Upper lobe of right lung (tissue), 1 donor: ENCODE results near the gene UBQLN1. TPM values are rescaled to one million over a fixed set of nuclear protein-coding genes. Genes with fewer than 3 reads are reported as not detected.

Experiments
- ATAC-seq: fragments of 200-7000 bp; cut with Tn5 transposase; one replicate; pipeline ENCODE4 v1.9.1; 2020; ENCODE audit warnings: mild to moderate bottlenecking, moderate library complexity
- DNase-seq: peaks from one replicate; pipeline ENCODE4 v3.0.0-alpha.2; 2020
- H3K27ac ChIP-seq: fragments of 200-600 bp; one replicate; pipeline ENCODE4 v1.8.0; 2022
- H3K27me3 ChIP-seq: fragments of 200-600 bp; one replicate; pipeline ENCODE4 v1.8.0; 2022; ENCODE audit warnings: mild to moderate bottlenecking
- H3K36me3 ChIP-seq: fragments of 200-600 bp; one replicate; pipeline ENCODE4 v1.8.0; 2022
- H3K4me1 ChIP-seq: fragments of 200-600 bp; one replicate; pipeline ENCODE4 v1.8.0; 2022
- H3K4me3 ChIP-seq: fragments of 200-600 bp; one replicate; pipeline ENCODE4 v1.8.0; 2022; ENCODE audit warnings: mild to moderate bottlenecking
- H3K9me3 ChIP-seq: fragments of 200-600 bp; one replicate; pipeline ENCODE4 v1.8.0; 2022
- CTCF ChIP-seq: fragments of 200-600 bp; IDR thresholded peaks from one replicate; pipeline ENCODE4 v1.8.0; 2022; ENCODE audit warnings: antibody characterized with exemption
- intact Hi-C: fragments of 100-400 bp; cut with DNase I; formaldehyde crosslinking; loops from one replicate; pipeline ENCODE4 v1.11.0; 2022
- total RNA-seq: library from RNA; stranded (reverse); fragmentation: NEBNext Ultra II Directional; extraction: Animal tissue kit (Norgen Biotek cat#: 25700); gene quantifications from one replicate; pipeline ENCODE4 v1.2.1, GENCODE V29; 2021
- donor health status: DM: no; HTN: yes; CAD: no; lungs with severe emphysema.

UBQLN1 gene
- total RNA-seq, 1 donor from 2014 or later: 93.7 TPM

DNA sequence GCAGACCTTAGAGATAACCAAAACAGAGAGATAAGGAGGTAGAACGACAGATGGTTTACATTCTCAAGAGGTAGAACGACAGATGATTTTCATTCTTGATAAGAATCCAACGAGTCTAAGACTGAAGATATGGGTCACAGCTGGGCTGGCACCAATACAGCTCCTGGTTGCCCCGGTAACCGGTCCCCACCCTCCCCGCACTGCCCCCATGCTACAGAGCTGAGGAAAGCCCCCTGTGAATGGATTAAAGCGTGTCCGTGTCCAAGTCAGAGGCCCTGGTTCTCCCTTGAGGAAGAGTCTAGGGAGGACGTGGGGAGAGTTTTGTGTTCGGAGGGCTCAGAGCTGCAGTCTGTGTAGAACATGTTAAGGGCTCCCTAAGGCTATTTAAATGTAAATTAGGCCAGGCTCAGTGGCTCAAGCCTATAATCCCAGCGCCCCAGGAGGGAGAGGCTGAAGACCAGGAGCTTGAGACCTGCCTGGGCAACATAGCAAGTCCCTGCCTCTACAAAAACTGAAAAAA, 76.8 kb downstream of the UBQLN1 start:
- DNase-seq (no peak), ATAC-seq (peak; percentile 35)
- intact Hi-C loops: no loop called here
- no peaks in the 10 kb centered on the region for H3K27me3 ChIP-seq
- H3K9me3 ChIP-seq: no peaks in the 10 kb centered on the region
- no peak overlapping the region for H3K27ac ChIP-seq
- H3K4me3 ChIP-seq: no peak overlapping the region
- peaks cover 16% of the 10 kb centered on the region for H3K36me3 ChIP-seq
- H3K4me1 ChIP-seq: no peaks in the 10 kb centered on the region
- TF ChIP-seq CTCF: no peak

DNA sequence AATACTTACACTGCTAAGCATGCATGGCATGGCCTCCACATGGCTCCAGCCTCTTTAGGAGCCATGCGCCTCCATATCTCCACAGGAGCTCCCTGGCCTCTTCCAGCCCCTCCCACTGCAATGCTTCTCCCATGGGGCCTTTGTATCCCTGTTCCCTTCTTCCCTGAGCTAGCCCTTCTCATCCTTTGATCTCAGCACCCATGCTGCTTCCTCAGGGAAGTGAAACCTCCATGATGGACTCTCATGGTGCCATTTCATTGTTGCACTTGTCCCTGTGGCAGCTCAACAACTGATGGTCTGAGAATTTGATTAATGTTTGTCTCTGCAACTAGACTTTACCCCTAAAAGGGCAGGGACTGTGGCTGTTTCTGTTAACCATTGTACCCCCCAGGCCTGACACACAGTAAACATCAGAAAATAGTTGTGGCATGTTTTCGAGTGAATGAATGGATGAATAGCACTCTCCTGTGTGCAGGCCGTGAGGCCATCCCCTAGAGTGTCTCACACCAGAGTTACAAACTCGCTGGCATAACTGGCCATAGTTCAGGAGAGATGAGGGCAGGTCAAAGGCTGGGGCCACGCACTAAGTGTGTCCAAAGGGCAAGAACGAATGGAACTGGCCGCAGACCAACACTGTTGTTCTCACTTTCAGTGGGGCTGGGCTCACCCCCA, 78.2 kb downstream of the UBQLN1 start:
- H3K27ac ChIP-seq: no peak overlapping the region
- no peak overlapping the region for H3K4me3 ChIP-seq
- H3K9me3 ChIP-seq: no peaks in the 10 kb centered on the region
- H3K27me3 ChIP-seq: no peaks in the 10 kb centered on the region
- no peaks in the 10 kb centered on the region for H3K4me1 ChIP-seq
- intact Hi-C loops: no loop called here
- H3K36me3 ChIP-seq: peaks cover 16% of the 10 kb centered on the region
- no peak for TF ChIP-seq CTCF
- ATAC-seq (no peak), DNase-seq (no peak)

- ATAC-seq (no peak), DNase-seq (no peak)
- no peak overlapping the region for H3K4me3 ChIP-seq
- H3K4me1 ChIP-seq: peaks cover 9% of the 10 kb centered on the region
- no peaks in the 10 kb centered on the region for H3K27me3 ChIP-seq
- TF ChIP-seq CTCF: no peak
- H3K36me3 ChIP-seq: peaks cover 16% of the 10 kb centered on the region
- no peak overlapping the region for H3K27ac ChIP-seq
- intact Hi-C loops: no loop called here
- H3K9me3 ChIP-seq: no peaks in the 10 kb centered on the region
These were observed 79.2 kb downstream of the UBQLN1 start for GRCh38 chr9:83628540-83628939.

DNA sequence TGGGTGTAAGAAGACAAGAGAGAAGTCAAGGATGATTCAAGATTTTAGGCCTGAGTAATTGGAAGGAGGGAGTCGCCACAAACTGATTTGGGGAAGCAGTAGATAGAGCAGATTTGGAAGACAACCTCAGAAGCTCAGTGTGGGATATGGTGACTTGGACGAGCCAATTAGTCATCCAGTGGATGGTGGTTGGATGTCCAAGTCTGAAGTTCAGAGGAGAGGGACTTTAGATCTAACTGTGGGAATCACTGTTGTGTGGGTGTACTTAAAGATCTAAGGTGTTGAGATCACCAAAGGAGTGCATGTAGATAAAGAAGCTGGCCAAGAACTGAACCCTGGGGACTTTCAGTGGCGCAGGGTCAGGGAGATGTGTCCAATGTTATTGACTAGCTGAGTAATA, 82.6 kb downstream of the UBQLN1 start:
- no peaks in the 10 kb centered on the region for H3K27me3 ChIP-seq
- intact Hi-C loops: no loop called here
- TF ChIP-seq CTCF: no peak

DNA sequence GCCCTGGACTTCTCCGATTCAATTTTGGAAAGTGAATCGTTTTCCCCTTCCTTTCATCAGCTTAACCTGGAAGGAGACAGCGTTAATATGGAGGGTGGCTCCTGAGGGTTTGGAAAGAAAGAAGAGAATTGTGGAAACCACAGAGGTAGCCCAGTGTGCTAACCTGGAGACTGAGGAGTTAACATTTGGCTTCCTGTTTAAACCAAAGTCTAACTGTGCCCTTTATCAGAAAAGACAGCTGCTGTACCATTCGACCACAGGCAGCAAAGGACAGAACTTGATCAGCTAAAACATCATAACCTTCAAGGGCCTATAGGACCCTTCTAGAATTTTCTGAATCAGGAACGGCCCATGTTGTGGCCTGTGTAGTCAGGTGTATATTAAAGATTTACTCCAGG, 84.1 kb downstream of the UBQLN1 start:
- H3K27ac ChIP-seq: peak overlapping the region; percentile 96
- peaks cover 9% of the 10 kb centered on the region for H3K4me1 ChIP-seq
- peaks cover 16% of the 10 kb centered on the region for H3K36me3 ChIP-seq
- no peaks in the 10 kb centered on the region for H3K27me3 ChIP-seq
- intact Hi-C loops: no loop called here
- DNase-seq: no peak
- no peaks in the 10 kb centered on the region for H3K9me3 ChIP-seq
- H3K4me3 ChIP-seq: peak overlapping the region; percentile 72
- TF ChIP-seq CTCF: no peak
- ATAC-seq: peak; percentile 2

More for the DNA sequence above, 82.6 kb downstream of the UBQLN1 start:
- ATAC-seq (no peak), DNase-seq (no peak)
- no peaks in the 10 kb centered on the region for H3K9me3 ChIP-seq
- no peak overlapping the region for H3K27ac ChIP-seq
- no peak overlapping the region for H3K4me3 ChIP-seq
- peaks cover 16% of the 10 kb centered on the region for H3K36me3 ChIP-seq
- H3K4me1 ChIP-seq: peaks cover 9% of the 10 kb centered on the region
